H9 (cell line): ENCODE results near the gene TBC1D24. TPM values are rescaled to one million over a fixed set of nuclear protein-coding genes. Genes with fewer than 3 reads are reported as not detected.

Experiments
- DNase-seq: peaks from one replicate; pipeline ENCODE4 v3.0.0-alpha.2; 2017
- H2AFZ ChIP-seq: one replicate; pipeline ENCODE4 v1.6.1; 2013; ENCODE audit warnings: mild to moderate bottlenecking, low read length, control low read depth, moderate library complexity
- H2AK5ac ChIP-seq: 2 replicates; pipeline ENCODE4 v1.6.1; 2013; ENCODE audit warnings: low read length, control low read depth, mixed read lengths; ENCODE audit not compliant: insufficient read length
- H2BK120ac ChIP-seq: one replicate; pipeline ENCODE4 v1.6.1; 2013; ENCODE audit warnings: low read depth, mild to moderate bottlenecking, low read length, control low read depth, inconsistent platforms; ENCODE audit not compliant: poor library complexity, severe bottlenecking
- H2BK12ac ChIP-seq: 2 replicates; pipeline ENCODE4 v1.6.1; 2013; ENCODE audit warnings: low read length, control low read depth, mixed read lengths, low read depth; ENCODE audit not compliant: insufficient read length
- H2BK15ac ChIP-seq: 2 replicates; pipeline ENCODE4 v1.6.1; 2013; ENCODE audit warnings: low read depth, low read length, control low read depth
- H2BK20ac ChIP-seq: one replicate; pipeline ENCODE4 v1.6.1; 2013; ENCODE audit warnings: low read depth, mild to moderate bottlenecking, low read length, control low read depth, inconsistent platforms; ENCODE audit not compliant: poor library complexity, severe bottlenecking
- H2BK5ac ChIP-seq: 2 replicates; pipeline ENCODE4 v1.6.1; 2013; ENCODE audit warnings: low read length, control low read depth, mixed read lengths; ENCODE audit not compliant: insufficient read length
- H3K14ac ChIP-seq: 2 replicates; pipeline ENCODE4 v1.6.1; 2013; ENCODE audit warnings: low read length, control low read depth; ENCODE audit not compliant: insufficient read depth
- H3K18ac ChIP-seq: 2 replicates; pipeline ENCODE4 v1.6.1; 2013; ENCODE audit warnings: low read depth, mild to moderate bottlenecking, mixed read lengths, low read length, control low read depth; ENCODE audit not compliant: insufficient read length
- H3K23ac ChIP-seq: 2 replicates; pipeline ENCODE4 v1.6.1; 2013; ENCODE audit warnings: low read length, control low read depth, mixed read lengths, low read depth; ENCODE audit not compliant: insufficient read length
- H3K23me2 ChIP-seq: 2 replicates; pipeline ENCODE4 v1.6.1; 2013; ENCODE audit warnings: low read depth, mild to moderate bottlenecking, mixed read lengths, low read length, control low read depth; ENCODE audit not compliant: insufficient read length, poor library complexity, severe bottlenecking
- H3K27ac ChIP-seq: 2 replicates; pipeline ENCODE4 v1.5.1; 2013; ENCODE audit warnings: low read length, control low read depth, mixed read lengths, low read depth; ENCODE audit not compliant: insufficient read length
- H3K27me3 ChIP-seq: 2 replicates; pipeline ENCODE4 v1.6.1; 2013; ENCODE audit warnings: low read length, control low read depth, inconsistent platforms; ENCODE audit not compliant: insufficient read depth
- H3K4ac ChIP-seq: 2 replicates; pipeline ENCODE4 v1.6.1; 2013; ENCODE audit warnings: low read depth, mild to moderate bottlenecking, control low read depth, inconsistent platforms, low read length, moderate library complexity
- H3K4me1 ChIP-seq: 2 replicates; pipeline ENCODE4 v1.6.1; 2013; ENCODE audit warnings: low read length, control low read depth, inconsistent platforms; ENCODE audit not compliant: insufficient read depth
- H3K4me2 ChIP-seq: 2 replicates; pipeline ENCODE4 v1.6.1; 2013; ENCODE audit warnings: low read length, control low read depth, mixed read lengths; ENCODE audit not compliant: insufficient read length, insufficient read depth
- H3K56ac ChIP-seq: 2 replicates; pipeline ENCODE4 v1.6.1; 2013; ENCODE audit warnings: low read depth, mild to moderate bottlenecking, mixed read lengths, low read length, control low read depth; ENCODE audit not compliant: insufficient read length
- H3K79me1 ChIP-seq: 2 replicates; pipeline ENCODE4 v1.6.1; 2013; ENCODE audit warnings: low read depth, mild to moderate bottlenecking, moderate library complexity, low read length, control low read depth, inconsistent platforms; ENCODE audit not compliant: insufficient read depth, poor library complexity, severe bottlenecking
- H3K79me2 ChIP-seq: 2 replicates; pipeline ENCODE4 v1.6.1; 2013; ENCODE audit warnings: low read length, control low read depth, inconsistent platforms; ENCODE audit not compliant: insufficient read depth
- H3K9ac ChIP-seq: 2 replicates; pipeline ENCODE4 v1.6.1; 2013; ENCODE audit warnings: low read length, control low read depth, mixed read lengths; ENCODE audit not compliant: insufficient read length; ENCODE audit errors: extremely low read depth
- H3K9me3 ChIP-seq: one replicate; pipeline ENCODE4 v1.6.1; 2013; ENCODE audit warnings: low read depth, low read length, inconsistent platforms; ENCODE audit not compliant: control insufficient read depth
- H3T11ph ChIP-seq: one replicate; pipeline ENCODE4 v1.6.1; 2013; ENCODE audit warnings: mild to moderate bottlenecking, low read length, control low read depth, inconsistent platforms
- H4K20me1 ChIP-seq: one replicate; pipeline ENCODE4 v1.6.1; 2013; ENCODE audit not compliant: control insufficient read depth, insufficient read length, insufficient read depth
- H4K5ac ChIP-seq: 2 replicates; pipeline ENCODE4 v1.6.1; 2013; ENCODE audit warnings: low read depth, mild to moderate bottlenecking, mixed read lengths, low read length, control low read depth; ENCODE audit not compliant: insufficient read length
- H4K8ac ChIP-seq: replicated peaks from 2 replicates; pipeline ENCODE4 v1.6.1; 2013; ENCODE audit warnings: low read length, control low read depth, mixed read lengths, low read depth; ENCODE audit not compliant: insufficient read length
- H4K91ac ChIP-seq: 2 replicates; pipeline ENCODE4 v1.6.1; 2013; ENCODE audit warnings: low read depth, mild to moderate bottlenecking, moderate library complexity, mixed read lengths, low read length, control low read depth; ENCODE audit not compliant: insufficient read length
- H3K27ac Mint-ChIP-seq, 3 experiments: 2 replicates in 2 of 3; 3 replicates in 1 of 3; pipeline ENCODE4 v1.8.0; 2020 to 2021; ENCODE audit warnings: mixed read lengths in 3 of 3, mild to moderate bottlenecking in 1 of 3, moderate library complexity in 1 of 3
- H3K27me3 Mint-ChIP-seq: 2 replicates; pipeline ENCODE4 v1.8.0; 2021; ENCODE audit warnings: low read depth, mild to moderate bottlenecking, moderate library complexity, mixed read lengths
- H3K36me3 Mint-ChIP-seq, 3 experiments: 2 replicates in 2 of 3; 3 replicates in 1 of 3; pipeline ENCODE4 v1.8.0; 2020 to 2021; ENCODE audit warnings: low read depth in 3 of 3, mixed read lengths in 3 of 3; ENCODE audit not compliant: insufficient read depth in 1 of 3
- H3K4me1 Mint-ChIP-seq, 2 experiments: 2 replicates each; pipeline ENCODE4 v1.8.0; 2020; ENCODE audit warnings: mixed read lengths in 2 of 2
- H3K4me3 Mint-ChIP-seq, 2 experiments: 2 replicates in 1 of 2; 3 replicates in 1 of 2; pipeline ENCODE4 v1.8.0; 2020 to 2021; ENCODE audit warnings: mild to moderate bottlenecking in 2 of 2, mixed read lengths in 2 of 2, moderate library complexity in 1 of 2
- H3K9me3 Mint-ChIP-seq, 2 experiments: 2 replicates in 1 of 2; 3 replicates in 1 of 2; pipeline ENCODE4 v1.8.0; 2020; ENCODE audit warnings: mild to moderate bottlenecking in 2 of 2, mixed read lengths in 2 of 2, moderate library complexity in 1 of 2
- WGBS: extraction: QIAGEN DNeasy Blood & Tissue Kit; methylation state at CpG from one replicate; pipeline ENCODE4 v1.1.7; 2013; ENCODE audit warnings: missing lambda C conversion rate, low lambda C conversion rate, mixed read lengths; ENCODE audit not compliant: insufficient read length; ENCODE audit errors: extremely low coverage; 5-methylcytosine and 5-hydroxymethylcytosine counted together
- long read RNA-seq: library from polyadenylated mRNA; unstranded; transcript quantifications from one replicate; pipeline ENCODE4 v2.0.0, GENCODE V29; 2020
- total RNA-seq: library from RNA; stranded (reverse); gene quantifications from 2 replicates; pipeline ENCODE4 v1.2.1, GENCODE V29; 2021
- TF ChIP-seq, protein P1 (sequence below): fragments of 200-600 bp; sonication (generic); conservative IDR thresholded peaks from 3 replicates; pipeline ENCODE4 v1.8.0; 2021; ENCODE audit warnings: antibody characterized with exemption, mild to moderate bottlenecking

Gene TBC1D24
- total RNA-seq: 19.0 and 19.8 TPM in 2 replicates
- long read RNA-seq, full-length matches to known transcripts: 16 of 31 reads
- long read RNA-seq, partial matches to known transcripts: 8 of 31 reads
- long read RNA-seq, other reads (novel, unspliced or antisense): 7 of 31 reads

- Histone ChIP-seq H3K56ac (no peak within 1 kb of the TSS), H3K27ac (no peak within 1 kb of the TSS), H3K18ac (no peak within 1 kb of the TSS), H3K4me1 (no peaks in the 10 kb centered on the region), H3K79me2 (no peaks in the 10 kb centered on the region), H2BK120ac (no peak within 1 kb of the TSS), H3K79me1 (no peaks in the 10 kb centered on the region), H3K27me3 (peaks cover 16% of the 10 kb centered on the region; the same call in 1 of the 2 replicates), H2BK20ac (no peak within 1 kb of the TSS), H3K9ac (no peak within 1 kb of the TSS), H2AK5ac (no peak within 1 kb of the TSS), H4K91ac (no peak within 1 kb of the TSS), H3K14ac (0 out of 2 replicates have a peak within 1 kb of the TSS, but pooled peaks have one; percentile 70), H3K4me2 (peak within 1 kb of the TSS; percentile 29), H3K23ac (no peak within 1 kb of the TSS), H3K9me3 (no peaks in the 10 kb centered on the region), H2BK5ac (no peak within 1 kb of the TSS), H4K20me1 (no peaks in the 10 kb centered on the region), H2BK15ac (no peak within 1 kb of the TSS), H3K4ac (no peak within 1 kb of the TSS), H4K8ac (no peak within 1 kb of the TSS), H3K23me2 (peaks cover 10% of the 10 kb centered on the region), H2BK12ac (no peak within 1 kb of the TSS), H4K5ac (no peak within 1 kb of the TSS), H2AFZ (no peak within 1 kb of the TSS), H3T11ph (no peak within 1 kb of the TSS)
- Mint-ChIP-seq H3K4me1 (peaks cover 16 to 17% of the 10 kb centered on the region in 2 experiments), H3K27ac (no peak within 1 kb of the TSS), H3K36me3 (no peaks in the 10 kb centered on the region; a peak in 1 of 7 replicates), H3K27me3 (peaks cover 43% of the 10 kb centered on the region), H3K4me3 (peak within 1 kb of the TSS; percentile 69 to 82), H3K9me3 (no peaks in the 10 kb centered on the region)
- WGBS: no CpG with 5 or more reads among the region's 77 CpGs
- TF ChIP-seq, protein P1, sequence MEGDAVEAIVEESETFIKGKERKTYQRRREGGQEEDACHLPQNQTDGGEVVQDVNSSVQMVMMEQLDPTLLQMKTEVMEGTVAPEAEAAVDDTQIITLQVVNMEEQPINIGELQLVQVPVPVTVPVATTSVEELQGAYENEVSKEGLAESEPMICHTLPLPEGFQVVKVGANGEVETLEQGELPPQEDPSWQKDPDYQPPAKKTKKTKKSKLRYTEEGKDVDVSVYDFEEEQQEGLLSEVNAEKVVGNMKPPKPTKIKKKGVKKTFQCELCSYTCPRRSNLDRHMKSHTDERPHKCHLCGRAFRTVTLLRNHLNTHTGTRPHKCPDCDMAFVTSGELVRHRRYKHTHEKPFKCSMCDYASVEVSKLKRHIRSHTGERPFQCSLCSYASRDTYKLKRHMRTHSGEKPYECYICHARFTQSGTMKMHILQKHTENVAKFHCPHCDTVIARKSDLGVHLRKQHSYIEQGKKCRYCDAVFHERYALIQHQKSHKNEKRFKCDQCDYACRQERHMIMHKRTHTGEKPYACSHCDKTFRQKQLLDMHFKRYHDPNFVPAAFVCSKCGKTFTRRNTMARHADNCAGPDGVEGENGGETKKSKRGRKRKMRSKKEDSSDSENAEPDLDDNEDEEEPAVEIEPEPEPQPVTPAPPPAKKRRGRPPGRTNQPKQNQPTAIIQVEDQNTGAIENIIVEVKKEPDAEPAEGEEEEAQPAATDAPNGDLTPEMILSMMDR: no peak
- DNase-seq: peak; percentile 86
Observed at GRCh38 chr16:2474877-2475412, at the start of gene TBC1D24. TBC1D24 (plus strand) TSS chr16:2475127; CDS start chr16:2496149, 21,022 bp downstream.
